ENCODE results near the gene MTCH2. TPM values are rescaled to one million over a fixed set of nuclear protein-coding genes. Genes with fewer than 3 reads are reported as not detected.
"Not testable (repeated sequence)": the region's sequence is repeated elsewhere in the genome, so short reads cannot be mapped to it uniquely, and the experiment has no call there.

Gene MTCH2
- total RNA-seq, 4 donors from 2014 or later, result 32.5 to 40.6 (median 37.6) TPM

DNA sequence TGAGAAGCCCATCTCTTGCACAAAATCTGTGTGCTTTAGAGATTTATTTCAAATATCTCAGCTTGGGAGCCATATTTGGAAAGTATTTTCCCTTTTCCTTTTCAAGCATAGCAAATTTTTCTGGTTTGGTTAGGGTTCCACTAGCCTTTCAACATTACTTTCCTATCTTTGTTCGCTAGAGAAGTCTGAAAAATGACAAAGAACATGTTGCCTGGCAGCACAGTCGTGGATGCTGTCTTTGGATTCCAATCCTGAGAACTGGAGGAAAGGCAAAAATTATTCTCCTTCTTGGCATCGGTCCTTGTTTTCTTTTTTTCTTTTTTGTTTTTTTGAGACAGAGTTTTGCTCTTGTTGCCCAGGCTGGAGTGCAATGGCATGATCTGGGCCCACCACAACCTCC is 6.9 kb upstream of the MTCH2 start:
- no peaks in the 10 kb centered on the region for H3K36me3 ChIP-seq
- no peaks in the 10 kb centered on the region for H3K9me3 ChIP-seq
- WGBS, result 72% methylated on average over 3 of the region's 3 CpGs
- H3K4me3 ChIP-seq, result no peak overlapping the region
- H3K4me1 ChIP-seq, result no peaks in the 10 kb centered on the region
- intact Hi-C loops (cut with DNase I), result no loop called here
- DNase-seq (ENCODE audit: extremely low spot score), result no peak
- no peaks in the 10 kb centered on the region for H3K27me3 ChIP-seq
- TF ChIP-seq, protein P1, sequence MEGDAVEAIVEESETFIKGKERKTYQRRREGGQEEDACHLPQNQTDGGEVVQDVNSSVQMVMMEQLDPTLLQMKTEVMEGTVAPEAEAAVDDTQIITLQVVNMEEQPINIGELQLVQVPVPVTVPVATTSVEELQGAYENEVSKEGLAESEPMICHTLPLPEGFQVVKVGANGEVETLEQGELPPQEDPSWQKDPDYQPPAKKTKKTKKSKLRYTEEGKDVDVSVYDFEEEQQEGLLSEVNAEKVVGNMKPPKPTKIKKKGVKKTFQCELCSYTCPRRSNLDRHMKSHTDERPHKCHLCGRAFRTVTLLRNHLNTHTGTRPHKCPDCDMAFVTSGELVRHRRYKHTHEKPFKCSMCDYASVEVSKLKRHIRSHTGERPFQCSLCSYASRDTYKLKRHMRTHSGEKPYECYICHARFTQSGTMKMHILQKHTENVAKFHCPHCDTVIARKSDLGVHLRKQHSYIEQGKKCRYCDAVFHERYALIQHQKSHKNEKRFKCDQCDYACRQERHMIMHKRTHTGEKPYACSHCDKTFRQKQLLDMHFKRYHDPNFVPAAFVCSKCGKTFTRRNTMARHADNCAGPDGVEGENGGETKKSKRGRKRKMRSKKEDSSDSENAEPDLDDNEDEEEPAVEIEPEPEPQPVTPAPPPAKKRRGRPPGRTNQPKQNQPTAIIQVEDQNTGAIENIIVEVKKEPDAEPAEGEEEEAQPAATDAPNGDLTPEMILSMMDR (IDR thresholded peaks at IDR 0.05), result no peak
- no peak for TF ChIP-seq POLR2A (IDR thresholded peaks at IDR 0.05; ENCODE audit: low read depth)
- no peak for TF ChIP-seq POLR2AphosphoS5 (IDR thresholded peaks at IDR 0.05)
- TF ChIP-seq EP300 (IDR thresholded peaks at IDR 0.05), result no peak
- H3K27ac ChIP-seq (replicated peaks in 1 of 4), result no peak overlapping the region

DNA sequence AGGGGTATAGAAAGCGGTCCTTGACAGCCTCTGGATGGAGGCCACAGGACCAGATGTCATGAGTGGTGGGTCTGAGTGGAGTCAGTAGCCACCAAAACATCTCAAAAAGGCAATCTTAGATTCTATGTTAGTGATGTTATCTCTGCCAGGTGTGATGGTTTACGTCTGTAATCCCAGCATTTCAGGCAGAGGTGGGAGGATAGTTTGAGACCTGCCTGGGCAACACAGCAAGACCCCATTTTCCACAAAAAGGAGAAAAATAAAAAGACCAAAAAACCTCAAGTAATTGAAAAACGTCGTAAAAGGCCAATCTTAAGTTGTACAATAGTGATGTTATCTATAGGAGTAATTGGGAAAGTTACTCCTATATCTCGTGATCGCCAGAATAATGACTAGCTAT is 3.7 kb upstream of the MTCH2 start:
- H3K36me3 ChIP-seq, result no peaks in the 10 kb centered on the region
- H3K4me1 ChIP-seq, result peaks cover 10 to 15% (median 14%) of the 10 kb centered on the region in 4 donors
- TF ChIP-seq POLR2AphosphoS5 (IDR thresholded peaks at IDR 0.05), result no peak
- TF ChIP-seq, protein P1 (IDR thresholded peaks at IDR 0.05), result no peak
- no peak for TF ChIP-seq EP300 (IDR thresholded peaks at IDR 0.05)
- no peak for TF ChIP-seq POLR2A (IDR thresholded peaks at IDR 0.05; ENCODE audit: low read depth)
- DNase-seq (ENCODE audit: extremely low spot score), result no peak
- WGBS, result 88% methylated on average over 6 of the region's 6 CpGs
- no peak overlapping the region for H3K4me3 ChIP-seq
- no peaks in the 10 kb centered on the region for H3K9me3 ChIP-seq
- H3K27ac ChIP-seq (replicated peaks in 1 of 4), result no peak overlapping the region
- intact Hi-C loops (cut with DNase I), result no loop called here
- no peaks in the 10 kb centered on the region for H3K27me3 ChIP-seq

DNA sequence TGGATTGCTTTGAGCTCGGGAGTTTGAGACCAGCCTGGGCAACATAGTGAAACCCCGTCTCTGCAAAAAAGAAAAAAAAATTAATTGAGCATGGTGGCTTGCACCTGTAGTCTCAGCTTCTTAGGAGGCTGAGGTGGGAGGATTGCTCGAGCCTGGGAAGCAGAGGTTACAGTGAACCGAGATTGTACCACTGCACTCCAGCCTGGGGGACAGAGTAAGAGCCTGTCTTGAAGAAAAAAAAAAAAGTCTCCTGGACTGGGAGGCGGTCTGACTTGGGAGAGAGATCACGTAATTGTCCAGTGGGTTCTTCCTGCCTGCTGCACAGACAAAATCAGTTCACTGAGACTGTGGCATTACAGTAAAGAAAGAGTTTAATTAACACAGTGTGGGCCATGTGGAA is 3.1 kb upstream of the MTCH2 start:
- Histone ChIP-seq H3K4me3 (no peak overlapping the region), H3K36me3 (no peaks in the 10 kb centered on the region), H3K27me3 (no peaks in the 10 kb centered on the region), H3K4me1 (peaks cover 14 to 20% (median 19%) of the 10 kb centered on the region in 4 donors), H3K9me3 (no peaks in the 10 kb centered on the region), H3K27ac (replicated peaks in 1 of 4) (no peak overlapping the region)
- intact Hi-C loops (cut with DNase I), result no loop called here
- no peak for DNase-seq (ENCODE audit: extremely low spot score)
- 83% methylated on average over 6 of the region's 6 CpGs for WGBS
- TF ChIP-seq, protein P1 (IDR thresholded peaks at IDR 0.05), result no peak
- TF ChIP-seq POLR2A (IDR thresholded peaks at IDR 0.05; ENCODE audit: low read depth) (no peak), EP300 (IDR thresholded peaks at IDR 0.05) (no peak), POLR2AphosphoS5 (IDR thresholded peaks at IDR 0.05) (no peak)

DNA sequence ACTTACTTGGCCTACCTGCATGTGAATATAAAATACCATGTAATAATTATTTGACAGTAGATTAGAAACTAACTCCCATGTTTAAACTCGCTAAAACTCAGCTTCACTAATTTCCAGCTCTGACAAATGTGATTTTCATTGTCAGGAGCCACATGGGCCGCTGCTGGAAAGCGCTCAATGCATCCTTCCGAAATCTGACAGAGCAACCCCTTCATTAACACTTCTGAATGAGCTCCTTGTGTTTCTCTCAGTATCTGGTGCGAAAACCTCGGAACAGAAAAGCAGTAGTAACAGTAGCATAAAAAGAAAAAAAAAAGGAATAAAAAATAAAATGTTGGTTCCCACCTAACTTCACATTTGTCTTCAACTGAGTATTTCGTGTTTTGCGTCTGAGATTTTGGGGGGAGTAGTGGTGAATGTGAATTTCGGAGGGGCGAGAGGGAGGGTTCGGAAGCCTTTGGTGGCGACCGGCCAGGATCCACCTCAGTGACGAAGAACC is 710 bp downstream of the MTCH2 start:
- Histone ChIP-seq H3K36me3 (peaks cover 7 to 30% (median 19%) of the 10 kb centered on the region in 4 donors), H3K27ac (replicated peaks in 1 of 4) (peak overlapping the region; percentile 92 to 99 (median 95)), H3K4me3 (peak overlapping the region; percentile 72 to 92 (median 88)), H3K4me1 (peaks cover 14 to 31% (median 28%) of the 10 kb centered on the region in 4 donors), H3K9me3 (no peaks in the 10 kb centered on the region), H3K27me3 (no peaks in the 10 kb centered on the region)
- no peak for TF ChIP-seq POLR2A (IDR thresholded peaks at IDR 0.05; ENCODE audit: low read depth)
- TF ChIP-seq, protein P1 (IDR thresholded peaks at IDR 0.05), result no peak
- no peak for TF ChIP-seq POLR2AphosphoS5 (IDR thresholded peaks at IDR 0.05)
- TF ChIP-seq EP300 (IDR thresholded peaks at IDR 0.05), result no peak
- 7% methylated on average over 13 of the region's 14 CpGs for WGBS
- DNase-seq (ENCODE audit: extremely low spot score), result no peak
- intact Hi-C loops (cut with DNase I), result loop anchor here (5.0 kb wide), 2 partner anchors 76 to 211 kb away; partner anchors contain the start of gene AGBL2

DNA sequence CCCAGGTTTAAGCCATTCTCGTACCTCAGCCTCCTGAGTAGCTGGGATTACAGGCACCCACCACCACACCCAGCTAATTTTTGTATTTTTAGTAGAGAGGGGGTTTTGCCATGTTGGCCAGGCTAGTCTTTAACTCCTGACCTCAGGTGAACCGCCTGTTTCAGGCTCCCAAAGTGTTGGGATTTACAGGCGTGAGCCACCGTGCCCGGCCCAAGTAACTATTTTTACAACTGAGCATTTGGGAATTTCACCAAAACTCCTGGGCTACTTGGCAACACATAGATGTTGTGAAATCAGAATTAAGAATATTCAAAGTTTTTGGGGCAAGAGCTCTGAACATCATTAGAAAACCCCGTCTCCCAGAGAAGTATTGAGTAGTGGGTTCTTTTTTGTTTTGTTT is 1.9 kb downstream of the MTCH2 start:
- H3K4me3 ChIP-seq; H3K27me3 ChIP-seq; H3K9me3 ChIP-seq; DNase-seq (ENCODE audit: extremely low spot score): not testable (repeated sequence)
- H3K4me1 ChIP-seq, result peaks cover 14 to 31% (median 28%) of the 10 kb centered on the region in 4 donors
- intact Hi-C loops (cut with DNase I), result loop anchor here (5.0 kb wide), 2 partner anchors 77 to 212 kb away; partner anchors contain the start of gene AGBL2
- WGBS, result 82% methylated on average over 6 of the region's 6 CpGs
- peak overlapping the region in 1 of 4 donors; percentile 99 for H3K27ac ChIP-seq (replicated peaks in 1 of 4)
- H3K36me3 ChIP-seq, result peaks cover 15 to 41% (median 26%) of the 10 kb centered on the region in 4 donors

DNA sequence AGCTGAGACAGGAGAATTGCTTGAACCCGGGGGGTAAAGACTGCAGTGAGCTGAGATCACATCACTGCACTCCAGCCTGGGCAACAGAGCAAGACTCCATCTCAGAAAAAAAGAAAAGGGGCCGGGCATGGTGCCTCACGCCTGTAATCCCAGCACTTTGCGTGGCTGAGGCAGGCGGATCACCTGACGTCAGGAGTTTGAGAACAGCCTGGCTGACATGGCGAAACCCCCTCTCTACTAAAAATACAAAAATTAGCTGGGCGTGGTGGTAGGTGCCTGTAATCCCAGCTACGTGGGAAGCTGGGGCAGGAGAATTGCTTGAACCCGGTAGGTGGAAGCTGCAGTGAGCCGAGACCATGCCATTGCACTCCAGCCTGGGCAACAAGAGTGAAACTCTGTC is 6.0 kb downstream of the MTCH2 start:
- H3K4me3 ChIP-seq; DNase-seq (ENCODE audit: extremely low spot score); H3K9me3 ChIP-seq; H3K27me3 ChIP-seq; H3K27ac ChIP-seq (replicated peaks in 1 of 4); intact Hi-C loops (cut with DNase I): not testable (repeated sequence)
- peaks cover 8 to 19% (median 17%) of the 10 kb centered on the region in 4 donors for H3K4me1 ChIP-seq
- 96% methylated on average over 11 of the region's 11 CpGs for WGBS
- peaks cover 41 to 82% (median 64%) of the 10 kb centered on the region in 4 donors for H3K36me3 ChIP-seq

Data from esophagus muscularis mucosa (tissue), 4 donors.